K562 (cell line): ENCODE measurements around the gene PRDX3. TPM values are rescaled to one million over a fixed set of nuclear protein-coding genes. Genes with fewer than 3 reads are reported as not detected.
A peak's percentile ranks its signal among the peaks of the same experiment; 100 is the strongest.

Experiments used
- ARNT ChIP-seq, 2 experiments: fragments of 450-650 bp; IDR thresholded peaks; 2 replicates each; pipeline ENCODE4 v1.6.1; 2016; ENCODE audit warnings: mild to moderate bottlenecking in 1 of 2
- FOSL1 ChIP-seq: fragments of 200-800 bp; sonication (Bioruptor generic); conservative IDR thresholded peaks from 2 replicates; pipeline ENCODE4 v1.6.1; 2016; ENCODE audit warnings: missing genetic modification characterization, missing compliant biosample characterization
- HDAC1 ChIP-seq, 2 experiments: fragments of 450-650 bp; IDR thresholded peaks; 2 replicates each; pipeline ENCODE4 v1.6.1; 2016 to 2017; ENCODE audit warnings: inconsistent platforms in 1 of 2, mild to moderate bottlenecking in 1 of 2, moderate library complexity in 1 of 2
- polyA plus RNA-seq, 8 experiments: library from polyadenylated mRNA; depleted of rRNA in 4 of 8; stranded (reverse) in 5 of 8; unstranded in 3 of 8; fragments of >200 nt; fragmentation: Nextera tagmentation in 2 of 8; fragmentation: Illumina TruSeq in 1 of 8; extraction: Ambion mirVana in 2 of 8; extraction: Trizol in 1 of 8; gene quantifications; 2 replicates each; pipeline versions ENCODE4 v1.2.1 to v1.2.3, GENCODE V29; 2011 to 2014; ENCODE audit warnings: inconsistent platforms in 1 of 8, missing spikeins in 1 of 8
- total RNA-seq, 7 experiments: library from RNA; depleted of rRNA in 6 of 7; stranded (reverse); fragments of >200 nt in 6 of 7; fragmentation: Illumina TruSeq in 2 of 7; extraction: Trizol in 2 of 7; gene quantifications; 2 replicates each; pipeline versions ENCODE4 v1.2.1 to v1.2.3, GENCODE V29; 2011 to 2021; ENCODE audit warnings: low replicate concordance in 1 of 7
- TF ChIP-seq, protein P1 (sequence below): sonication (generic); formaldehyde crosslinking; IDR thresholded peaks from 2 replicates; pipeline ENCODE4 v1.8.0; 2022; ENCODE audit warnings: missing genetic modification reagents, mild to moderate bottlenecking, borderline replicate concordance
- TF ChIP-seq, protein P2 (sequence below): sonication (generic); formaldehyde crosslinking; IDR thresholded peaks from 2 replicates; pipeline ENCODE4 v1.8.1; 2023; ENCODE audit warnings: mild to moderate bottlenecking, missing genetic modification reagents
- TF ChIP-seq, protein P3 (sequence below): fragments of 450-650 bp; IDR thresholded peaks from 2 replicates; pipeline ENCODE4 v1.6.1; 2017; ENCODE audit warnings: antibody characterized with exemption
- TF ChIP-seq, protein P4 (sequence below), 3 experiments: IDR thresholded peaks in 2 of 3; conservative IDR thresholded peaks in 1 of 3; 2 replicates each; pipeline ENCODE4 v1.5.1; 2011 to 2012; ENCODE audit warnings: low read length in 3 of 3, mild to moderate bottlenecking in 3 of 3, control low read depth in 2 of 3, improper control_type of control experiment in 1 of 3, inconsistent platforms in 1 of 3, low read depth in 1 of 3, mixed read lengths in 1 of 3, moderate library complexity in 1 of 3; ENCODE audit not compliant: insufficient read depth in 2 of 3
- TF ChIP-seq, protein P5 (sequence below), 2 experiments: fragments of 450-650 bp in 1 of 2; sonication (generic) in 1 of 2; formaldehyde crosslinking in 1 of 2; IDR thresholded peaks; 2 replicates each; pipeline versions ENCODE4 v1.7.1 to v1.9.0; 2016 to 2022; ENCODE audit warnings: inconsistent platforms in 1 of 2, mild to moderate bottlenecking in 1 of 2, missing genetic modification reagents in 1 of 2

PRDX3 gene
- total and polyA plus RNA-seq, 9 of the 15 experiments (the other 6 are each of a cell fraction or from before 2014, with no cell fraction given) = 122 to 994 (median 173) TPM

DNA sequence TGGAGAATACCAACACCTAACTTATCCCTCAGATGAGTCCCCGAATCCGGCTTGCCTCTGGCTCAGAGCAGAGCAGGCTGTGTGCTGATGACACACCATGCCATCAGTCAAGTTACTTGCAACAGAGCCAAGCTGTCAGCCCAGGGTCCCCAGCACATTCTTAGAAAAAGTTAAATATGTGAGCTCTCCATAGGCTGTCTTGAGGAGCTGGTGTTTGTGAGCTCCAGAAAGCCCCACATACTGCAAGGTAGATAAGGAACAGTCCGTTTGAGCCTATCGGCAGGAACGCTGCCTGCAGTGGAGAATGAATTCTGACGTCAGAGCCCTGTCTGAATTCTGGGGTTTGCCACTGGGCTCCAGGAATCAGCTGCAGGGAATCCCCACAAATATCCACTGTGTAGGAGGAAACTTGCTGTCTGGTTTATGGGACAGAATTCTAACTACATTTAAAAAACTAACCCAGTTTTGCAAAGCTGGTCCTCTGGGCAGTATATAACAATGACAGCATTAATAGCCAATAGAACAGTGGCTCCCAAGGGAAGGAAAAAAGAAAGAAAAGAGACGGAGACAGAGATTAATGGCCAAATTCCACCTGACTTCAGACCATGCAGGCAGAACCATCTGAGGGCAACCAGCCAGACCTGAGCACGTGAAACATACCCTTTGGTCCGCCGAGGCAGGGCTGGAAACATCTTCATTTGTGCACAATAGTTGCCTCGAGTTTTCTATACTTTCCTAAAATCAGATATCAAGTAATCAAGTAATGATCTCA, 16.7 kb downstream of the PRDX3 start (continued):
- TF ChIP-seq, protein P1, sequence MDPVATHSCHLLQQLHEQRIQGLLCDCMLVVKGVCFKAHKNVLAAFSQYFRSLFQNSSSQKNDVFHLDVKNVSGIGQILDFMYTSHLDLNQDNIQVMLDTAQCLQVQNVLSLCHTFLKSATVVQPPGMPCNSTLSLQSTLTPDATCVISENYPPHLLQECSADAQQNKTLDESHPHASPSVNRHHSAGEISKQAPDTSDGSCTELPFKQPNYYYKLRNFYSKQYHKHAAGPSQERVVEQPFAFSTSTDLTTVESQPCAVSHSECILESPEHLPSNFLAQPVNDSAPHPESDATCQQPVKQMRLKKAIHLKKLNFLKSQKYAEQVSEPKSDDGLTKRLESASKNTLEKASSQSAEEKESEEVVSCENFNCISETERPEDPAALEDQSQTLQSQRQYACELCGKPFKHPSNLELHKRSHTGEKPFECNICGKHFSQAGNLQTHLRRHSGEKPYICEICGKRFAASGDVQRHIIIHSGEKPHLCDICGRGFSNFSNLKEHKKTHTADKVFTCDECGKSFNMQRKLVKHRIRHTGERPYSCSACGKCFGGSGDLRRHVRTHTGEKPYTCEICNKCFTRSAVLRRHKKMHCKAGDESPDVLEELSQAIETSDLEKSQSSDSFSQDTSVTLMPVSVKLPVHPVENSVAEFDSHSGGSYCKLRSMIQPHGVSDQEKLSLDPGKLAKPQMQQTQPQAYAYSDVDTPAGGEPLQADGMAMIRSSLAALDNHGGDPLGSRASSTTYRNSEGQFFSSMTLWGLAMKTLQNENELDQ (CRISPR knock-in tag) = no peak
- TF ChIP-seq, protein P2, sequence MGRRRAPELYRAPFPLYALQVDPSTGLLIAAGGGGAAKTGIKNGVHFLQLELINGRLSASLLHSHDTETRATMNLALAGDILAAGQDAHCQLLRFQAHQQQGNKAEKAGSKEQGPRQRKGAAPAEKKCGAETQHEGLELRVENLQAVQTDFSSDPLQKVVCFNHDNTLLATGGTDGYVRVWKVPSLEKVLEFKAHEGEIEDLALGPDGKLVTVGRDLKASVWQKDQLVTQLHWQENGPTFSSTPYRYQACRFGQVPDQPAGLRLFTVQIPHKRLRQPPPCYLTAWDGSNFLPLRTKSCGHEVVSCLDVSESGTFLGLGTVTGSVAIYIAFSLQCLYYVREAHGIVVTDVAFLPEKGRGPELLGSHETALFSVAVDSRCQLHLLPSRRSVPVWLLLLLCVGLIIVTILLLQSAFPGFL (CRISPR knock-in tag) = no peak
- TF ChIP-seq, protein P3, sequence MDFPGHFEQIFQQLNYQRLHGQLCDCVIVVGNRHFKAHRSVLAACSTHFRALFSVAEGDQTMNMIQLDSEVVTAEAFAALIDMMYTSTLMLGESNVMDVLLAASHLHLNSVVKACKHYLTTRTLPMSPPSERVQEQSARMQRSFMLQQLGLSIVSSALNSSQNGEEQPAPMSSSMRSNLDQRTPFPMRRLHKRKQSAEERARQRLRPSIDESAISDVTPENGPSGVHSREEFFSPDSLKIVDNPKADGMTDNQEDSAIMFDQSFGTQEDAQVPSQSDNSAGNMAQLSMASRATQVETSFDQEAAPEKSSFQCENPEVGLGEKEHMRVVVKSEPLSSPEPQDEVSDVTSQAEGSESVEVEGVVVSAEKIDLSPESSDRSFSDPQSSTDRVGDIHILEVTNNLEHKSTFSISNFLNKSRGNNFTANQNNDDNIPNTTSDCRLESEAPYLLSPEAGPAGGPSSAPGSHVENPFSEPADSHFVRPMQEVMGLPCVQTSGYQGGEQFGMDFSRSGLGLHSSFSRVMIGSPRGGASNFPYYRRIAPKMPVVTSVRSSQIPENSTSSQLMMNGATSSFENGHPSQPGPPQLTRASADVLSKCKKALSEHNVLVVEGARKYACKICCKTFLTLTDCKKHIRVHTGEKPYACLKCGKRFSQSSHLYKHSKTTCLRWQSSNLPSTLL = no peak
- TF ChIP-seq HDAC1 (IDR thresholded peaks at IDR 0.05) = 0 out of 4 replicates have a peak, but pooled peaks of 1 of the 2 experiments have one; percentile 17
- peak; percentile 45 for TF ChIP-seq FOSL1 (tag)
- TF ChIP-seq, protein P4, sequence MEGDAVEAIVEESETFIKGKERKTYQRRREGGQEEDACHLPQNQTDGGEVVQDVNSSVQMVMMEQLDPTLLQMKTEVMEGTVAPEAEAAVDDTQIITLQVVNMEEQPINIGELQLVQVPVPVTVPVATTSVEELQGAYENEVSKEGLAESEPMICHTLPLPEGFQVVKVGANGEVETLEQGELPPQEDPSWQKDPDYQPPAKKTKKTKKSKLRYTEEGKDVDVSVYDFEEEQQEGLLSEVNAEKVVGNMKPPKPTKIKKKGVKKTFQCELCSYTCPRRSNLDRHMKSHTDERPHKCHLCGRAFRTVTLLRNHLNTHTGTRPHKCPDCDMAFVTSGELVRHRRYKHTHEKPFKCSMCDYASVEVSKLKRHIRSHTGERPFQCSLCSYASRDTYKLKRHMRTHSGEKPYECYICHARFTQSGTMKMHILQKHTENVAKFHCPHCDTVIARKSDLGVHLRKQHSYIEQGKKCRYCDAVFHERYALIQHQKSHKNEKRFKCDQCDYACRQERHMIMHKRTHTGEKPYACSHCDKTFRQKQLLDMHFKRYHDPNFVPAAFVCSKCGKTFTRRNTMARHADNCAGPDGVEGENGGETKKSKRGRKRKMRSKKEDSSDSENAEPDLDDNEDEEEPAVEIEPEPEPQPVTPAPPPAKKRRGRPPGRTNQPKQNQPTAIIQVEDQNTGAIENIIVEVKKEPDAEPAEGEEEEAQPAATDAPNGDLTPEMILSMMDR (IDR thresholded peaks at IDR 0.05 in 2 of 3, conservative IDR thresholded peaks at IDR 0.05 in 1 of 3; ENCODE audit: insufficient read depth in 2 of 3, low read depth in 1 of 3, low read length in 3 of 3) = peak in 1 of 3 experiments; percentile 9; a peak in 1 of 6 replicates
- TF ChIP-seq, protein P5, sequence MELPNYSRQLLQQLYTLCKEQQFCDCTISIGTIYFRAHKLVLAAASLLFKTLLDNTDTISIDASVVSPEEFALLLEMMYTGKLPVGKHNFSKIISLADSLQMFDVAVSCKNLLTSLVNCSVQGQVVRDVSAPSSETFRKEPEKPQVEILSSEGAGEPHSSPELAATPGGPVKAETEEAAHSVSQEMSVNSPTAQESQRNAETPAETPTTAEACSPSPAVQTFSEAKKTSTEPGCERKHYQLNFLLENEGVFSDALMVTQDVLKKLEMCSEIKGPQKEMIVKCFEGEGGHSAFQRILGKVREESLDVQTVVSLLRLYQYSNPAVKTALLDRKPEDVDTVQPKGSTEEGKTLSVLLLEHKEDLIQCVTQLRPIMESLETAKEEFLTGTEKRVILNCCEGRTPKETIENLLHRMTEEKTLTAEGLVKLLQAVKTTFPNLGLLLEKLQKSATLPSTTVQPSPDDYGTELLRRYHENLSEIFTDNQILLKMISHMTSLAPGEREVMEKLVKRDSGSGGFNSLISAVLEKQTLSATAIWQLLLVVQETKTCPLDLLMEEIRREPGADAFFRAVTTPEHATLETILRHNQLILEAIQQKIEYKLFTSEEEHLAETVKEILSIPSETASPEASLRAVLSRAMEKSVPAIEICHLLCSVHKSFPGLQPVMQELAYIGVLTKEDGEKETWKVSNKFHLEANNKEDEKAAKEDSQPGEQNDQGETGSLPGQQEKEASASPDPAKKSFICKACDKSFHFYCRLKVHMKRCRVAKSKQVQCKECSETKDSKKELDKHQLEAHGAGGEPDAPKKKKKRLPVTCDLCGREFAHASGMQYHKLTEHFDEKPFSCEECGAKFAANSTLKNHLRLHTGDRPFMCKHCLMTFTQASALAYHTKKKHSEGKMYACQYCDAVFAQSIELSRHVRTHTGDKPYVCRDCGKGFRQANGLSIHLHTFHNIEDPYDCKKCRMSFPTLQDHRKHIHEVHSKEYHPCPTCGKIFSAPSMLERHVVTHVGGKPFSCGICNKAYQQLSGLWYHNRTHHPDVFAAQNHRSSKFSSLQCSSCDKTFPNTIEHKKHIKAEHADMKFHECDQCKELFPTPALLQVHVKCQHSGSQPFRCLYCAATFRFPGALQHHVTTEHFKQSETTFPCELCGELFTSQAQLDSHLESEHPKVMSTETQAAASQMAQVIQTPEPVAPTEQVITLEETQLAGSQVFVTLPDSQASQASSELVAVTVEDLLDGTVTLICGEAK (IDR thresholded peaks at IDR 0.05) = no peak
- TF ChIP-seq, protein P5 (CRISPR knock-in tag; IDR thresholded peaks at IDR 0.05) = no peak
- TF ChIP-seq ARNT (IDR thresholded peaks at IDR 0.05) = no peak
